Measurements from ENCODE around the gene APBB2.

The APBB2 gene

DNA sequence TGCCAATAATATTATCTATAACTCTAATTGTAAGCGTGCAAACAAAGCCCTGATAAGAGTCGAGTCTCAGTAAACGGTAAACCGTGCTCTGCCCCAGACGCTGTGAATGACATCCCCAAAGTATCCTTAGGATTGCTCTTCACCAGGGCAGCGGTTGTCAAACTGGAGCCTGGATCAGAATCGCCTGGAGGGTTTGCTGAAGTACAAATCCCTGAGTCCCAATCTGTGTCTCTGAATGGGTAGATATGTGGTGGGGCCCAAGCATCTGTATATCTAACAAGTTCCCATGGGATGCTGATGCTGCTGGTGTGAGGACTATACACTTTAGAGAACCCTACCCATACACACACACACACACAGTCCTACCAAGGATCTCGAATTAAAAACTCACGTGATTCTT lies 813 bp upstream of the APBB2 start:
- DNase-seq, result no peak

DNA sequence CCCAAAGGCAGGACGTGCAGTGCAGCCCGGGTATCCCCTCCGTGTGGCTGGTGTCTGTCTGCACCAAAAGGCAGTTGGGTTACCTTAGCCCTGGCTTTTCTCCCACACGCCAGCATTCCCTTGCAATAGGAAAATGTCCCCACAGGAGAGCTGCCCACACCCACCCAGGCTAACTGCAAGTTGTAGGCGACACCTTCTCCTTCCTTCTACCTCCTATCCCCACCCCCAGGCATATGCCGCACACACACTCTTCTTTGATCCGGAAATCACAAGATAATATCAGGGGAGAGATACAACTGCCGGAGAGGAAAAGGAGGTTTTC lies 444 bp upstream of the APBB2 start:
- no peak for DNase-seq

DNA sequence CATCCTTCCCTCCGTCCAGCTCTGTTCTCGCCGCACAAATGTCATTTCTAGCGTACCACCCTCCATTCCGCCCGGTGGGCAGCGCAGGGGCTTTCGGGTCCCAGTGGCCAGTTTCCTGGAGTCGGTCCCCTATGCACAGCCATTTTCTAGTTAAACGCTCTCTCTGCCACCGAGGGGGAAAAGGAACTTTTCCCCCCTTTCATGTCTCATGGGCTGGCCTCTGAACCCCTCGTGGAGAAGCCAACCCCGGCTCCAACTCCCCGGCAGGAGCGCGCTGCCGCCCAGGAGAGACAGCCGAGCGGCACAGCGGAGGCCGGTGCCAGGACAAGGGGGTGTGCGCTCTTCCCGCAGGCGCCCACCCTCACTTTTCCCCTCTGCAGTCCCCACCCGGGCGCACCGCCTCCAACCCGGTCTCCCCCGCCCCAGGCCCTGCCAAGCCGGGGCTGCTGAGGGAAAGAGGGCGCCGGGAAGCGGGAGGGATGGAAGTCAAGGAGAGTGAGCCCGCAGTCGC lies 662 bp downstream of the APBB2 start:
- DNase-seq, result peak in 3 of 4 experiments; percentile 15 to 59 (median 28)

DNA sequence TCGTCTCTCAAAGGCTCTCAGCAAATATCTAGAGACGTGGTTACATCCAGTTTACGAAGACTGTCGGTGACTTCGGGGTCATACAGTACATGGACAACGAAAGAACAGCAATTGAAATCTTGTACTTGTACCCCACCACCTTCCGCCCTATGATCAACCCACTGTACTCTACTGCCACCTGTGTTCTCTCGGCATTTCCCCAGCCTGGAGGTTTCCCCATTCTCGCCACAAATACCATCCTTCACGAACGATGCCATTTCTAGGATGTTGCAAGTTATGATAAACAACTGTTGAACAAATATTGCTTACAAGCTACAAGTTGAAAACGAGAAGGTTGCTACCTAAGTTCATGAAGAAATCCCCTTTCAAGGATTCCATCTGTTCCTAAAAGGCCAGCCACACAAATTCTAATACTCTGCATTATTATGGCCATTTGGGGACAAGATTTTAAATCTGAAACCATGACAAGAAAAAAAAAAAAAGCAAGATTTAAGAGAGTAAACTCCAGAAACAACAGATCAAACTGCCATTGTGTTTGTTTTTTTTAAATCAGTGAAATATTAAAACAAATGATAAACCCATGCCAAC lies 1.6 kb downstream of the APBB2 start:
- DNase-seq, result peak; percentile 28 to 60 (median 49)

DNA sequence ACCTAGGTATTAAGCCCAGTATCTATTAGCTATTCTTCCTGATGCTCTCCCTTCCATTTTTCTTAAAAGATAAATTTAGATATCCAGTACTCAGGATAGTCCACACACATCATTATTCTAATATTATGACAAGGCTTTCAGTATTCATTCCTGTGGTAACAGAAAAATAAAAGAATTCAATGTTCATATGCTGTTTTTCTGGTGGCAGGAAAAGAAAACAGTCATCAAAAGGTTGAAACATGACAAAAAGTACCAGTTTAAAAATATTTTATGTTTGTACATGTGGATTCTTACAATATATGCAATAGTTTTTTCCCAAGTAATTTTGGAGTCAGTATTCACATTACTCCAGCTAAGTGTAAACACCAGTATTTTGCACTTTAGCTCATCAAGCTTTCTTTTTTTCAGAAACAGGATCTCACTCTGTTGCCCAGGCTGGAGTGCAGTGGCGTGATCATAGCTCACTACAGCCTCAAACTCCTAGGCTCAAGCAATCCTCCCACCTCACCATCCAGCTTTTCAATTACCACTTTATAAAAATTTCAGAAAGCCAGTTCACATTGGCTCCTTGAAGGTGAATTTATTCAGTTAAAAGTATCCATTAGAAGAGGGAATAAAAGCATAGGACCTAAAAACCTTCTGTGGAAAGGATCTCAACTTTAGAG lies 2.3 kb downstream of the APBB2 start:
- no peak for DNase-seq

DNA sequence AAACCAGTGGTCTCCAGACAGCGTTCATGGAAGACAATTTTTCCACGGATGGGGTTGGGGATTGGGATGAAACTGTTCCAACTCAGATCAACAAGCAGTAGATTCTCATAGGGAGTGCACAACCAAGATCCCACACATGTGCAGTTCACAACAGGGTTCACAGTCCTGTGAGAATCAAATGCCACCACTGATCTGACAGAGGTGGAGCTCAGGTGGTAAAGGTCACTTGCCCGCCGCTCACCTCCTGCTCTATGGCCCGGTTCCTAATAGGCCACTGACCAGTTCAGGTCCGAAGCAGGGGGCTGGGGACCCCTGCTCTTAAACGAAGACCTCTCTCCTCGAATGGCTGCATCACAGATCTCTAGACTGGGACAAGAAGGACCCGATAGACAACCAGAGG lies 4.4 kb downstream of the APBB2 start:
- no peak for DNase-seq

DNA sequence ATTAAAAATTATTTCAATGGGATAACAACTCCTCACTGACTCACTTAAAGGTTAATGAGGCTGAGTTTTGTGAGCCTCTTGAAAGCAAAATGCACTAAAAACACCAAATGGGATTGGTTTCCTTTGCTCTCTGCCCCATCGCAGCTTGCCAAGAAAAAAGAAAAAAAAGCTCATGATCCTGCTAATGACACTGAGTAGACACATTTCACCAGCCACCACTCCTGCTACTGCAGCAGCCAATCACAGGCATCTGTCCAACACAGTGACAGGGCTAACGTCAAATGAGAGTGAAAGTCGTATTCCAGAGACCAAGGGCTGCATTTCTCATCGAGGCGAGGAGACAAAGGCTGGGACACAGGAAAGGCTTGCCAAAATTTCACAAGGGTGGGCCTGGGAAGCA lies 5.2 kb downstream of the APBB2 start:
- no peak for DNase-seq

DNA sequence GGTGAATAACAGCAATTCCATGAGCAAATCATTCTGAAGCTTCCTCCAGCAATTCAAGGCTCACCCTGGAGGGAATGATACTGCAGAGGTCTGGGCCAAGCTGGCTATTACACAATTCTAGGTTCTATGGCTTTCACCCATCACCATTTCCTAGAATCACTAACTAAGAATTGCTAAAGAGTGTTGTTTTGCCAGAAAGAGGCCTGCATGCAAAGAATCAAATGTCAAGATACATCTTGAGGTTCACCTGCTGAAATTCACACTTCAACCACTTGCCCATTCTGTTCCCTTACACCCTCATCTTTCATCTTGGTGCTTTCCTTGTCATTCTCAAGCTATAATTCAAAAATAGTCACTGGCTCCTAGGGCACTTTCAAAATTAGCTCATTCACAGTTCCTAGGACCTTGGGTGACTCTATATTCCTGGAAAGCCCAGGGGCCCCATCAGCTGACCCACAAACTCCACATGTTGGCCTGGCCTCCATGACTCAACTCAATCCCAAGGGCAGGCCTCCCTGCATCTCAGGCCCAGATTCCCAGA lies 7.0 kb downstream of the APBB2 start:
- no peak for DNase-seq

DNA sequence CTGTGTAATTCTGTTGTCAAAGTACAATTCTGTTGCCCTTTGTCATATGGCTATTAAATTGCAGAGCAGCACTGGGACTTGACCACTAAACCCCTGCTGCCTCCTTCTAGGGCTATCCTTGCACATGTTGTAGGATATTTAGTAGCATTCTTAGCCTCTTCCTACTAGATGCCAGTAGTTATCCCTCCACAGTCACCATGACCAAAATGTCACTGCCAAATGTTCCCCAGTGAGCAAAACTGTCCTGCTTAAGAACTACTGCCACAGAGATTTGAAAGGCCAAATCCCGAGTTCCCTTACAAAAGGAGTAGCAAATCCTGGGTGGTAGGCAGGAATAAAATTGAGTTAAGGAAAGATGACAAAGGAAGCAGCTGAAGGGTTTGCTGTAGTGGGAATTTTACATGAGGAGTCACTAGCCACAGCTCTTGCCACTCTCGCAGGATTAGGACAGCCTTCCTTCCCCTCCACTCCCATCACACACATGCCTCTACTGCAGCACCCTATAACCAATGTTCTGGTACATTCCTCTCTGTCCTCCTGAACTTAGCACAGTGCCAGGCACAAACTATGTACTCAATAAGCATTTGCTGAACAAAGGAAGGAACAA lies 8.4 kb downstream of the APBB2 start:
- no peak for DNase-seq

DNA sequence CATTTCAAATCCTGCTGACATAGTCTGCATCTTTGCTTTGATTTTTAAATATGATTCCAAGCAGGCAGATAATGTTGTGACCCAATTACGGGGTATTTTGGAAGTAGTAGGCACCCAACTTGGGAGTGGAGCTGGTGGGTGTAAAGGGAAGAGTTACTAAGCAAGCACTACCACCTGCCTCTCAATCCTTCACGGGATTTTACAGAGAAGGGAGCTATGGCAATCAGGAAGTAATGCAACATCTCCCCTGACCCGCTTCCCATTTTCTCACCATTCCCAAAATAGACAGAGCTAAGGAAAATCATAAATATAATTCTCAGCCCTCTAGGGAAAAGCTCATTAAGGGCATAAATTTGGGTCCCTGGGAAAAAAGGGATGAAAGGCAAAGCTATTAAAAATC lies 9.2 kb downstream of the APBB2 start:
- peak; percentile 11 to 54 (median 48) for DNase-seq

DNA sequence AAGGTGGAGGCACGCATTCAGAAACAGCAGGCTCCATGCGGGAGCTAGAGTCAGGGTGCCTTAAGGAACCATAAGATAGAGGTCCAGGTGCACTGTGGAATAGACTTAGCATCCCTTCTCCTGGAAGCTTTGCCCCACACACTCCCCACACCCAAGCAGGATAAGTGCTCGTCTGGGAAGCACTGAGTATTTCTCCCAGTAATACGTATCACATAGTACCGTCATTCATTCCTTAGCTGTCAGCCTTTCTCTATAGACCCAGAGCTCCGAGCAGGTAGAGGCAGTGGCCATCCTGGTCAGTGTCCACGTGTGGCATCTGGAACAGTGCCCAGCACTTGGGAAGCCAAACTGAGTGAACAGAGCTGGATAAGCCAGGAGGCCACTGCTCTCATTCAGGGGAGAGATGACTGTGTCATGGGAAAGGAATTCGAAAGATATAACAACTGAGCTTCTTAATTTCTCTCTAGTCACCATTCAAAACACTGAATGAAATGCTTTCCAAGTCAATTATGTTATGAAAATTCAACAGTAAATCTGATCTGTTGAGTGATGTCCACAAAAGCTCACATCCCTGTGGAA lies 9.9 kb downstream of the APBB2 start:
- DNase-seq, result no peak

DNA sequence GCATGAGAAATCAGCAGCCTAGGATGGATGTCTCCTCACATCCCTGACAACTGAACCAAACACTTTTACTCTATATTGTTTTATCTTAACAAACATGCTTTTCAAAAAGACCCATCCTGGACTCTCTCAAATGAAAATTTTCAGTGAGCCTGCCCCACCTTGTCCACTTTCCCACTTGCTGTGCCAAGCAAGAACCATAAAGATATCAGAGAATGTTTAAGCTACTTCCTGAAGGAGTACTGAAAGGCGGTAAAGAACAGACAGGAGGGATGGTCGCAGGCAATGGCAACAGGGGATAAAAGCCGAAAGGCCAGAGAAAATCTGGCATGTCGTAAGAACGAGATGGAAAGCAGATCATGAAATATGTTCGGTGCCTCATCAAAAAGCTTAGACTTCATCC lies 10.5 kb downstream of the APBB2 start:
- DNase-seq, result no peak

DNA sequence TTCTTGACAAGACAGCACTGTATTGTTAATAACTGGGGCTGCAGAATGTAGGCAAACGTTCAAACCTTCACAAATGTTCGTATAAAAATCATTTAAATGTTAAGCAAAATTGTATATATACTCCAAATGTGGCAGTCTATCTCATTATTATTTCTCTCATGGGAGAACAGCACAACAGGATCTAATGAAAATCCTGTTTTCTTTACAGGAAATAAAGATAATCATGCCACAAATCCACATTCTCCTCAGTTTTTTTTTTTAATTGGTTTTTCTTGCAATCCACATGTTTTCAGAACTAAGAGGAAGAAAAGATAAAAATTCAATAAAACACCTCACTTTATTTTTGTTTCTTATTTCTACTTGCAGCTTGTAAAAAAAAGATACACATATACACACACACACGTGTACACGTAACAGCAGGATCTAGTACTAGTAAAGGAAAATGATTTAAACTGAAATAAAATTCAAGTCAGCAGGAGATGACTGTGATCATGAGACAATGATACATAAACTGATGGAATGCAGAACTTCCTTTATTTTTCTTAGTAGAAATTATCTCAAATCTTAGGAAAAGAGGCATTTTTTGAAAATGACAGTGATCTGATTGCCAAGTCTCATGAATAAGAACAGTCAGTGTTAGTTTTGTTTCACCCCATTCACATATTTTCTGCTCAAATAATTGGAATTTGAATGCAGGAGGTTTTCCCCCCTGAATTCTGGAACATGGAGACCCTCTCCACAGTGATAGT lies 11.3 kb downstream of the APBB2 start:
- peak in 2 of 4 experiments; percentile 53 to 58 for DNase-seq

DNA sequence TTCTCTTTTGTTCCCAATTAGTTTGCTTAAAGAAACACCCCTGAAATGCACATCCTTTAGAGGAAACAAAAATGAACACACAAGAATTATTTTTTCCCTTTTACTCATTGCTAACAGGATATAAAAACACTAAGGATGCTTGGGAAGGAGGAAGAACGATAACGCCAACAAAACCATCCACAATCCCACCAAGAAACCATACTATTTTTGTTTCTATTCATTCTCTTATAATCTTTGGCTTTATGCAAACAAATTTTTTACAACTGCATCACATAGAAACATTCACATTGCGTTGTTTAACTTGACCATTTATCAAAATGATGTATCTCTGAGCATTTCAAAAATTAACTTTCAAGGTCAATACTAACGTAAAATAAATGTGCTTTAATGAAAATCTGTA lies 12.0 kb downstream of the APBB2 start:
- no peak for DNase-seq

DNA sequence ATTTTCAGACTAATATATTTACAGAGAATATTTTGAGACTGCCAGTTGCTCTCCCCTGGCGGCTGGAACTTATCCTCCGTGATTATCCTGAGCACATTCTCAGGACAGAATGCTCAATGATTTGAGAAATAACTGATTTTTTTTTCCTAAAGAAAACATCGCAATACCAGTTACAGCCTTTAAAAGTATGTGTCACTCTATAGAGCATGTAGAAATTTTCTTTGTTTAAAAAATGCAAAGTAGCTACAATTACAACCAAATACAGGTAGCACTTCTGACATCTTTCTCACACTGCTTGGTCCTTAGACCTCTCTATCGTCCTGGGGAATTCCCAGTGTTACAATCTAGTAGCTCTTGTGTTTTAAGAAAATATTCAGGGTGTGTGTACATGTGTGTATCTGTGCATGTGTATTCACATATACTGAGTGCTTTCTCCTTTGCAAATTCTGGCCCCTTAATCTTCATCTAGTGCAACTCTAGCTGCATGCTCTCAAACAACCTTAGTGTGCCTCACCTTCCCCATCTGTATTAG lies 13.8 kb downstream of the APBB2 start:
- DNase-seq, result no peak

DNA sequence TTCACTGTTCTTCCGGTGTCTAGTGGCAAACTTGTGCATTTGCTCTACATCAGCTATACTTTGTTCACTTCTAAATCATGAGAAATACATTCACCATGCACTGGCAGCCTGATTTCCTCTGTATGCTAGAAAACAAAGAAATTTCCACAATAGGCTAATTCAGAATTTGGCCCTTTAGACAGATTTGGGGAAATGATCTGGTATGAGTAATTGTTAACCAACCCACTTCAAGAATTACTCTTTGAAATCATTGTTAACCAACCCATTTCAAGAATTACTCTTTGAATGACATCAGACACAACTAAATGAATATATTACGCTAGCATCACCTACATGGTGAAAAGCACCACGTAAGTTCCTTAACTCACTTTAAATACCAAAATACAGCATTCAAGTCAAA lies 14.6 kb downstream of the APBB2 start:
- peak in 3 of 4 experiments; percentile 7 to 59 (median 43) for DNase-seq

DNA sequence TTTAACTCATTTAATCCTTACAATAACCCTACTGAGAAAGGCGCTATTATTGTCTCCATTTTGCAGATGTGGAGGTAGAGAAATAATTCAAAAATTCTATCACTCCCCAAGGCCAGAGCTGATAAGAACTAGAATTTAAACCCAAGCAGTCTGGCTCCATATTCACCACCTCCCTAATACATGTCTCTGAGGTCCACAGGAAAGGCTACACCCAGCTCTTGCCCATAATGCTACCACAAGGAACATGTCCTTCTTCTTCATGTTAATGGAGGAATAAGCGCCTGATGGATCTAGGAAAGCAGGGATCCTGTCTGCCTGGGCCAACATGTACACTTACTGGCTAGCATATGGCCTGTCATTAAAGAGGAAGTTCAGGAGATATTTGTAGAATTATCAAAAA lies 16.3 kb downstream of the APBB2 start:
- no peak for DNase-seq

DNA sequence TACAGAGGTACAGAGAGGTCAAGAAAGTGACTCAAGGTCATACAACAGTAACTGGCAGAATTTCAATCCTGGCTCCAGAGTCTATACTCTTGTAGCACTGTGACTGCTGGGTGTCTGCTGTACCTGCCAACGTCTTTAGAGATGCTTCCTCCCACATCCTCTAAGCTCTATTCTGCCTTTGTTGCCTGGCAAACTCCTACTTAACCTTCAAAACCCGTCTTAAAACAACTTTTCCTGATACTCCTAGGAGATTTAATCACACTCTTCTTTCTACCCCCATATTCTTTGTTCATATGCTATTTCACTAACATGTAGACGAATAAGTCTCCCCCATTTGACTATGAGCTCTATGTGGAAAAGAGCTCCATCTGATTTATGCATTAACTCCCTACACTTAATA lies 16.8 kb downstream of the APBB2 start:
- no peak for DNase-seq

DNA sequence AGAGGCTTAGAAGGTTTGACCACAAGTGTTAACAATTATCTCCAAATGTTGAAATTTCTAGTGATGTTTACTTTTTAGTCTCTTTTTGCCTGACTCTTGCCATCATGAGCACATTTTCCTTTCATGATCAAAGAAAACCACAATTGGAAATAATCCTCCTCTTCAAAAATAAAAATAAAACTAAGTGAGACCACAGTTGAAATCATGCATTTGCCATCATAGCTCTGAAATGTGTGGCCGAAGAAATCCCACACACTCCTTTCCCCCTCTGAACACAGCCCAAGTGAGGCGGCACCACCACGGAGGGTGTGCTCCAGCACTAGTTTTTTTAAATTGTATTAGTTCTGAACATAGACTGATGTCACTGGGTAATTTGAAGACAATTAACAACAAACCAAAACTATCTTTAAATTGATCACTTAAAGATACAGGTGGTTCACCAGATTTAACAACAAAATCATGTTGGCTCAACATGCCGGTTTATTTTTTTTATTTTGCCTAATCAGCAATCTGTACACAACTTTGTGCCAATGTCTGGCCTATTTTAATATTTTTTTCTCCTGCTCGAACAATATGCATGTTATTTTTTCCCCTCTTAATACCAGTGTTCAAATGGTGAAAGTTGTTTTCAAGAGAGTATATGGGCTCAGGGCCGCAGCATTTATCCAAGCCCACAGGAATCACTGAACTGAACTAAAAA lies 17.6 kb downstream of the APBB2 start:
- DNase-seq, result no peak

DNA sequence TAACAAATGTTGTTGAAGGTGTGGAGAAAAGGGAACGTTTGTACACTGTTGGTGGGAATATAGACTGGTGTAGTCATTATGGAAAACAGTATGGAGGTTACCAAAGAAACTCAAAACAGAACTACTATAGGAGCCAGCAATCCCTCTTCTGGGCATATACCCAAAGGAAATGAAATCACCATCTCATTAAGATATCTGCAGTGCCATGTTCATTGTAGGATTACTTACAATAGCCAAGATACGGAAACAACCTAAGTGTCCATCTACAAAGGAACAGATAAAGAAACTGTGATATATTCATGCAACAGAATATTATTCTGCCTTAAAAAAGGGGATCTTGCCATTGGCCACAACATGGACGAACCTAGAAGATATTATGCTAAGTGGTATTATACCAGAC lies 22.2 kb downstream of the APBB2 start:
- no peak for DNase-seq

DNA sequence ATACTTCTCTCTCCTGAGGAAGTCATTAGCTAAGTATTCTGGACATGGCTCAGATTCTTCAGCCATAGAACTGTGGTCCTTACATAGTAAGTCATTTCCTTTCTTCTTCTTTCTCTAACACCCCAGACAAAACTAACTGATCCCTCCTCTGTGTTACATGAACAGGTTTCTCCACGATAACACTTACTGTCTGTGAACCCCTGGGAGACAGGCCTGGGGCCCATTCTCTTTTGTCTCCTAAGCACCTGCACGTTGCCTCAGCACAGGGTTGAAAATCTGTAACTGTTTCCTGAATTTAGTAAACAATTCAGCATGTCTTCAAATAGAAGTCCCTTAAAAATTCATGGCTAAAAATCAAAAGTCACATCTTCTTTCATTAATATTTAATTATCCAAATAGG lies 24.7 kb downstream of the APBB2 start:
- DNase-seq, result no peak

DNA sequence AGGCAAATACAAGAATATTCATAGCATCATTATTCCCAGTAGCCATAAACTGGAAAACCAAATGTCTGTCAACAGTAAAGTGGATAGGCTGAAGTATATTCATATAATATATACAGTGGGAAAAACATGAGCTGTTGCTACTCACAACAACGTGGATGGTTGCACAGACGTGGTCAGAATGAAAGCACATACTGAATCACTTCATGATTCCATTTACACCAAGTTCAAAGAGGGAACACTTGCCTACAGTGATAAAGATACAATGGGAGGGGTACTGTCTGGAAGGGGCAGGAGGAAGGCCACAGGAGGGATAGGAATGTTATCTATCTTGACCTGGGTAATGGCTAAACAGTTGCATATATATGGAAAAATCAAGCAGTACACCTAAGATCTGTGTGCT lies 25.3 kb downstream of the APBB2 start:
- DNase-seq, result no peak
